Activated T-helper 9 cell treated with anti-CD3 and anti-CD28 coated beads, Interleukin-2, amount 50 U/mL, for 16 hours (primary cell): ENCODE results near the gene DNAJB9.
"Not testable (repeated sequence)": the region's sequence is repeated elsewhere in the genome, so short reads cannot be mapped to it uniquely, and the experiment has no call there.

Experiments used
- DNase-seq: peaks from one replicate; pipeline ENCODE4 v3.0.0-alpha.2; 2020; ENCODE audit warnings: low read depth

DNAJB9 gene

GRCh38 chr7:108569381-108570145, at the start of gene DNAJB9, which contains the start of gene THAP5:
TSS of gene DNAJB9 (plus strand) at chr7:108569874. CDS start at chr7:108571727, 1,853 bp downstream.
TSS of gene THAP5 (minus strand) at chr7:108569706. CDS start at chr7:108569569, 137 bp downstream.
- DNase-seq = peak; percentile 99

DNA sequence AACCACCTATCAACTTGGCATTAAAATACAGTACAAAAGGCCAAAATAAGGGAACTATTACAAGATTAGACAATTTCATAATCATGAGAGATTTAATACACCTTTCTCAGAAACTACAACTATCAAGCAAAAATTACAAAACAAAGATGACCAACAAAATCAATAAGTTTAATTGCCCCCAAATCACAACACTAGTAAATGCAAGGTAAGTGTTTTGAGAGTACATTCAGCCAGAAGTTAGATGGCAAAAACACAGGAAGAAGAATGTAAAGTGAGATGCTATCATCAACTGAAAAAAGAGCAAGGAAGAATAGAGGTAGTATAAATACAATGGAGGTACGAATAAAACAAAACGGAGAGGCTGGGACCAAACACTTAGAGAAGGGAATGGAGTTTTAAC, 46.9 kb upstream of the DNAJB9 start:
- no peak for DNase-seq

DNA sequence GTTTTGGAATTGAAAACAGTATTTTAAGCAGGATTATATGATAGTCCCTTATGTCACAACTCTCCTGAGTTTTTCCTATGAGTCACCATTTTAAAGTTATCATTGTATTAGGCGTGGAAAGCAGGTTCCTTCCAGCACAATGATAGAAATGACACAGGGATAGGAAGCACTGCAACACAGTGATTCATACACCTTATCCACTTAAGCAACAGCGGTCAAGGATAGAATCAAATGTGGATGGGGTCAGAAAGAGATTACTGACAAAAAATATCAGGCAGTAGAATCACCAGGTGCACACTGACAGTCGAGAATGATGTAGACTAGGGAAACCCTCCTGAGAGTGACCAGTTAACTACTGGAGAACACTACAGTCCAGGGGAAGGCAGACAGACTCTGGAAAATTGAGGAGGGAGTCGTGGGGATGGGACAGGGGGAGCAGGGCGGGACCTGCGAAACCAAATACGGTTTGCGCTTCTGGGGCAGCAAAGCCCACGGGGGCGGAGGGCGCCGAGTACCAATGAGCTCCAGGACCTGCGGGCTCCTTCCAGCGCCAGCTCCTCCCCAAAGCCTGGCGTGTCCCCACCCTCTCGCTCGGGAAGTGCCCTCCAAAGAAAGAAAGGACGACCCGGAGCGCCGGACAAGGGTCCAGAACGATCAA, 44.2 kb upstream of the DNAJB9 start:
- no peak for DNase-seq

GRCh38 chr7:108525985-108526767, 43.5 kb upstream of the DNAJB9 start, which contains the start of gene PNPLA8:
TSS of gene PNPLA8 (minus strand) at chr7:108526135. CDS start at chr7:108515491, 10,644 bp downstream.
- peak; percentile 100 for DNase-seq

GRCh38 chr7:108526768-108527017, 43.0 kb upstream of the DNAJB9 start:
- DNase-seq = no peak

GRCh38 chr7:108528183-108528712, 41.4 kb upstream of the DNAJB9 start:
- no peak for DNase-seq

GRCh38 chr7:108529341-108529740, 40.3 kb upstream of the DNAJB9 start:
- no peak for DNase-seq

GRCh38 chr7:108533712-108534111, 36.0 kb upstream of the DNAJB9 start:
- no peak for DNase-seq

DNA sequence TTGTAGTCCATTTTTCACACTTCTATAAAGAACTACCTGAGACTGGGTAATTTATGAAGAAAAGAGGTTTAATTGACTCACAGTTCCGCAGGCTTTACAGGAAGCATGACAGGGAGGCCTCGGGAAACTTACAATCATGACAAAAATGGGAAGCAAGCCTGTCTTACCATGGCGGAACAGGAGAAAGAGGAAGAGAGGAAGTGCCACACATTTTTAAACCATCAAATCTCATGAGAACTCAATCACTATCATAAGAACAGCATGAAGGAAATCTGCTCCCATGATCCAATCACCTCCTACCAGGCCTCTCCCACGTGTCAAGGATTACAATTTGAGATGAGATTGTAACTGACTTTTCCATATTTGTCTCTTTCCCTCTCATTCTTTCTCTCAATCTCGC, 34.4 kb upstream of the DNAJB9 start:
- no peak for DNase-seq

DNA sequence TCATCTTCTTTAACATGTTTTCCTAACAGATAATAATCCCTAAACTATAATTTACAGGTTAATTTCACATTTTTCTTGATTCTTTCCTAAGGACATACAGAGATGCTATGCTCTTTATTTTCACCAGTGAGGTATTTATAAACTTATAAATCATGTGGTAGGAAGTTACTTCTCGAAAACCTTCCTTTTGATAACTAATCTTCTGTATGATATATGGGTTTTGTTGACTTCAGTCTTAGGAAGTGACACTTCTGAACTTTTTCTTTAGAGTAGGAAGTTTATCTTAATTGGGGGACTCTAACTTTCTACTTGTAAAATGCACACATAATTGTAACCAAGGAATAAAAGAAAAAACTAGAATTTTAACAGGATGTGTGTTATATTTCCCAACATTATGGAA, 33.9 kb upstream of the DNAJB9 start:
- no peak for DNase-seq

GRCh38 chr7:108537229-108537628, 32.4 kb upstream of the DNAJB9 start:
- no peak for DNase-seq

DNA sequence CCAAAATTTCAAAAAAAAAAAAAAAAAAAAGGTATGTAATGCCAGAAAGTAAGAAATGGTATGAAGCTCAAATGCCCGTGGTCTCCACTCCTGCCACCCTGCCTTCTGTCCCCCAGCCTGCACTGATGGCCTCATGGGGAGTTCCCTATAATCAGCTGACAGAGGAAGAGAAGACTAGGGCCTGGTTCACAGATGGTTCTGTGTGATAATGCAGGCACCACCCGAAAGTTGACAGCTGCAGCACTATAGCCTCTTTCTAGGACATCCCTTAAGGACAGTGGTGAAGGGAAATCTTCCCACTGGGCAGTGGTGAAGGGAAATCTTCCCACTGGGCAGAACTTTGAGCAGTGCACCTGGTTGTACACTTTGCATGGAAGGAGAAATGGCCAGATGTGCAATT, 31.4 kb upstream of the DNAJB9 start:
- not testable (repeated sequence) for DNase-seq

DNA sequence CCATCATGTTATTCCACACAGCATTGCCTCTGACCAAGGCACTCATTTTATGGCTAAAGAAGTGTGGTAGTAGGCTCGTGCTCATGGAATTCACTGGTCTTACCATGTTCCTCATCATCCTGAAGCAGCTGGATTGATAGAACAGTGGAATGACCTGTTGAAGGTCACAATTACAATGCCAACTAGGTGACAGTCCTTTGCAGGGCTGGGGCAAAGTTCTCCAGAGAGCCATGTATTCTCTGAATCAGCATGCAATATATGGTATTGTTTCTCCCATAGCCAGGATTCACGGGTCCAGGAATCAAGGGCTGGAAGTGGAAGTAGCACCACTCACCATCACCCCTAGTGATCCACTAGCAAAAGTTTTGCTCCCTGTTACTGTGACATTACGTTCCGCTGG, 31.0 kb upstream of the DNAJB9 start:
- DNase-seq = not testable (repeated sequence)

GRCh38 chr7:108541478-108541877, 28.2 kb upstream of the DNAJB9 start:
- DNase-seq = no peak

DNA sequence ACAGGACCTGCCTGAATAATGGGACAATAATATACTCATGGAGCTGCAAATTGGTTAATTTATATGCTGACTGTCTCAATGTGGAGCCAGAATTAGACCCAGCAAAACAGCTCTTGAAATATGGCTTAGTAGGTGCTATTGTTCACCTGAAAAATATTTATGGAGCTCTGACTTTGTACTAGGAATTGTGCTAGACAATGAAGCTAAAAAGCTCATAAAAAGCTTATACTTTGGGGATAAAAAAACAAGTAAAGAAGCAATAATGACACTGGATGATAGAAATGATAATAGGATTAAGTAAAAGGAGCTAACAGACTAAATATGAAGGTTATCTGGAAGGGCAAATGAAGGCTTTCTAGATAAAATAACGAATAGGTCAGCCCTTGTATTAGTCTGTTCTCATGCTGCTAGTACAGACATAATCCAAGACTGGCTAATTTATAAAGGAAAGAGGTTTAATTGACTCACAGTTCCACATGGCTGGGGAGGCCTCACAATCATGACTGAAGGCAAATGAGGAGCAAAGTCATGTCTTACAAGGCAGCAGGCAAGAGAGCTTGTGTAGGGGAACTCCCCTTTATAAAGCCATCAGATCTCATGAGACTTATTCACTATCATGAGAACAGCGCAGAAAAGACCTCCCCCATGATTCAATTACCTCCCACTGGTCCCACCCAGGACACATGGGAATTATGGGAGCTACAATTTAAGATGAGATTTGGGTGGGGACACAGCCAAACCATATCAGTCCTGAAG, 21.4 kb upstream of the DNAJB9 start:
- DNase-seq = not testable (repeated sequence)

DNA sequence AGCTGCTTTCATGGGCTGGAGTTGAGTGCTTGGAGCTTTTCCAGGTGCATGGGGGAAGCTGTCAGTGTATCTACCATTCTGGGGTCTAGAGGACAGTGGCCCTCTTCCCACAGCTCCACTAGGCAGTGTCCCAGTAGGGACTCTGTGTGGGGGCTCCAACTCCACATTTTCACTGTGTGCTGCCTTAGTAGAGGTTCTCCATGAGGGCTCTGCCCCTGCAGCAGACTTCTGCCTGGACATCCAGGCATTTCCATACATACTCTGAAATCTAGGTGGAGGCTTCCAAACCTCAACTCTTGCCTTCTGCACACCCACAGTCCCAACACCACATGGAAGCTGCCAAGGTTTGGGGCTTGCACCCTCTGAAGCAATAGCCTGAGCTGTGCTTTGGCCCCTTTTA, 13.0 kb upstream of the DNAJB9 start:
- not testable (repeated sequence) for DNase-seq

GRCh38 chr7:108557191-108557590, 12.5 kb upstream of the DNAJB9 start:
- DNase-seq = no peak

- no peak for DNase-seq
Observed at GRCh38 chr7:108557617-108558016, 12.1 kb upstream of the DNAJB9 start.

DNA sequence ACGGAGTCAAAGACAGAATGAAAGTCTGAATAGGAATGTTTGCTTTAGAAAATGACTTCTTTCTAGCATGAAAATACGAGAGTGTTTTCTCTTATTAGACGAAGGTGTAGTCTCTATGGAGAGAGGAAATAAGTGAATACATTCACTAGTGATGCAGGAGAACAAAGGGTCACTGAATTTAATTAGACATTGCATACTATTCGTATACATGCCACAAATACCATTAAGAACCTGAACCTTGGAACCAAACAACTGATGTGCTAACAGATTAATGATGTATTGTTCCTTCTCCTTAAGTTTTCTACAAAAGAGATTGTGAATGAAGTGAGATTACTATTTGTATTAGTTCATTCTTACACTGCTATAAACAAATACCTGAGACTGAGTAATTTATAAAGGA, 10.4 kb upstream of the DNAJB9 start:
- DNase-seq = no peak

DNA sequence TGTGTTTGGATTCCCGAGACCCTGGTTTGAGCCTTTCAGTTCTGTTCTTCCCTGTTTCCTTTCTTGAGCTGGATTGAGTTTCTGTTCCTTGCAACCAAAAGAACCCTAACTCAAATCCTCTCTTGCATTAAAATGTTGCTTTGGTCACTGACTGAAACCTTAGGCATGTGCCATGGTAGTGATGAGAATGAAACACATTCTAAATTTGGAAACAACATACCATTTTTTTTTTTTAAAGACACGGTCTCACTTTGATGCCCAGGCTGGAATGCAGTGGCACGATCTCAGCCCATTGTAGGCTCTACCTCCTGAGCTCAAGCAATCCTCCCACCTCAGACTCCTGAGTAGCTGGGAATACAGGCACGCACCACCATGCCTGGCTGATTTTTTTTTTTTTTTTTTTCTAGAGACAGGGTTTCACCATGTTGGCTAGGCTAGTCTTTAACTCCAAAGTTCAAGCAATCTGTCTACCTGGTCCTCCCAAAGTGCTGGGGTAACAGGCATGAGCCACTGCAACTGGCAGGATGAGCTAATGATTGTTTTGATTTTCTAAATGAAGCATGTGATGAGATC, 8.5 kb upstream of the DNAJB9 start:
- DNase-seq = no peak

- no peak for DNase-seq
Observed at GRCh38 chr7:108565987-108566386, 3.7 kb upstream of the DNAJB9 start.
